OCI-LY7 (cell line): ENCODE results near the gene RNF152. TPM values are rescaled to one million over a fixed set of nuclear protein-coding genes. Genes with fewer than 3 reads are reported as not detected.

Source experiments
- BruUV-seq: library from RNA; stranded (reverse); fragments of 400-500 nt; replicated peaks from 2 replicates; lab custom pipeline; 2021; lab: Mats Ljungman, UMichigan
- CTCF ChIA-PET: fragments of 300-600 bp; sonication (Branson Sonifier 250); formaldehyde crosslinking; loops from one replicate; lab custom pipeline; 2022; ENCODE audit warnings: antibody characterized with exemption; ENCODE audit not compliant: unreplicated experiment; lab: Charles Lee
- POLR2A ChIA-PET: fragments of 300-600 bp; sonication (Branson Sonifier 250); formaldehyde crosslinking; loops from one replicate; lab custom pipeline; 2022; ENCODE audit warnings: antibody characterized with exemption; lab: Charles Lee
- DNase-seq: peaks from one replicate; pipeline ENCODE4 v3.0.0-alpha.2; 2015; ENCODE audit warnings: low spot score
- H2AFZ ChIP-seq: fragments of 200-600 bp; sonication (generic), shearing (Covaris generic); 2 replicates; pipeline ENCODE4 v1.6.1; 2014; ENCODE audit warnings: mild to moderate bottlenecking, antibody characterized with exemption, low read length, moderate library complexity
- H3K27ac ChIP-seq: fragments of 200-600 bp; sonication (generic); 2 replicates; pipeline ENCODE4 v1.5.1; 2014; ENCODE audit warnings: mixed run types, low read depth, mild to moderate bottlenecking, moderate library complexity, low read length, inconsistent platforms; ENCODE audit not compliant: poor library complexity, severe bottlenecking
- H3K36me3 ChIP-seq: fragments of 200-600 bp; sonication (generic); 2 replicates; pipeline ENCODE4 v1.6.1; 2014; ENCODE audit warnings: mild to moderate bottlenecking, antibody characterized with exemption, low read length, moderate library complexity, mixed read lengths; ENCODE audit not compliant: insufficient read depth
- H3K4me1 ChIP-seq: fragments of 200-600 bp; sonication (generic); 2 replicates; pipeline ENCODE4 v1.5.1; 2014; ENCODE audit warnings: mild to moderate bottlenecking, low read length; ENCODE audit not compliant: insufficient read depth, poor library complexity, severe bottlenecking
- H3K4me2 ChIP-seq: fragments of 200-600 bp; sonication (generic); 2 replicates; pipeline ENCODE4 v1.6.1; 2014; ENCODE audit warnings: mild to moderate bottlenecking, low read length
- H3K4me3 ChIP-seq: fragments of 200-600 bp; sonication (generic); 2 replicates; pipeline ENCODE4 v1.5.1; 2014; ENCODE audit warnings: mild to moderate bottlenecking, low read depth, low read length; ENCODE audit not compliant: poor library complexity, severe bottlenecking
- H3K79me2 ChIP-seq: fragments of 200-600 bp; sonication (generic); 2 replicates; pipeline ENCODE4 v1.6.1; 2016; ENCODE audit warnings: low read depth, mild to moderate bottlenecking, low read length, moderate library complexity, mixed read lengths; ENCODE audit not compliant: insufficient read depth
- H3K9me2 ChIP-seq: fragments of 200-600 bp; sonication (generic); 2 replicates; pipeline ENCODE4 v1.6.1; 2016; ENCODE audit warnings: mild to moderate bottlenecking, low read length, mixed read lengths; ENCODE audit not compliant: insufficient read depth
- H3K9me3 ChIP-seq: fragments of 200-600 bp; sonication (generic); 2 replicates; pipeline ENCODE4 v1.6.1; 2014; ENCODE audit warnings: mild to moderate bottlenecking, mixed run types, low read length, mixed read lengths
- H4K20me1 ChIP-seq: fragments of 200-600 bp; sonication (generic); 2 replicates; pipeline ENCODE4 v1.6.1; 2014; ENCODE audit warnings: mild to moderate bottlenecking, antibody characterized with exemption, low read length, moderate library complexity, mixed read lengths; ENCODE audit not compliant: insufficient read depth
- CTCF ChIP-seq: fragments of 200-600 bp; sonication (generic); conservative IDR thresholded peaks from 2 replicates; pipeline ENCODE4 v1.5.1; 2014; ENCODE audit warnings: mild to moderate bottlenecking, antibody characterized with exemption, low read length, moderate library complexity, mixed read lengths
- EZH2phosphoT487 ChIP-seq: fragments of 200-600 bp; sonication (generic); IDR thresholded peaks from 2 replicates; pipeline ENCODE4 v1.6.1; 2018; ENCODE audit warnings: low read depth, borderline replicate concordance, mild to moderate bottlenecking, mixed run types, antibody characterized with exemption, low read length, moderate library complexity, mixed read lengths
- intact Hi-C: fragments of 100-400 bp; cut with micrococcal nuclease; formaldehyde crosslinking; loops from one replicate; pipeline ENCODE4 v1.10.0; 2022; ENCODE audit not compliant: unreplicated experiment
- total RNA-seq, 2 experiments: library from RNA; depleted of rRNA in 1 of 2; stranded (reverse); fragments of >200 nt in 1 of 2; shearing (Covaris generic) in 1 of 2; gene quantifications; 2 replicates each; pipeline ENCODE4 v1.2.3, GENCODE V29; 2014 to 2022

Gene RNF152
- total RNA-seq, 2 experiments from 2014 or later, result not detected

GRCh38 chr18:61820882-61821281 is 71.9 kb downstream of the RNF152 start:
- ChIA-PET POLR2A (no interaction called here), CTCF (no interaction called here)
- H3K4me3 ChIP-seq, result no peak overlapping the region
- no peaks in the 10 kb centered on the region for H4K20me1 ChIP-seq
- H3K4me2 ChIP-seq, result no peak overlapping the region
- no peaks in the 10 kb centered on the region for H3K4me1 ChIP-seq
- intact Hi-C loops, result no loop called here
- no peak overlapping the region for H2AFZ ChIP-seq
- no peaks in the 10 kb centered on the region for H3K36me3 ChIP-seq
- TF ChIP-seq EZH2phosphoT487 (no peak), CTCF (no peak)
- H3K9me3 ChIP-seq, result no peaks in the 10 kb centered on the region
- no peak for DNase-seq
- H3K9me2 ChIP-seq, result no peaks in the 10 kb centered on the region
- no peaks in the 10 kb centered on the region for H3K79me2 ChIP-seq
- no TSS peak for BruUV-seq
- H3K27ac ChIP-seq, result no peak overlapping the region

GRCh38 chr18:61817086-61817485 is 75.7 kb downstream of the RNF152 start:
- ChIA-PET POLR2A (no interaction called here), CTCF (no interaction called here)
- no peak overlapping the region for H3K27ac ChIP-seq
- H2AFZ ChIP-seq, result no peak overlapping the region
- BruUV-seq, result no TSS peak
- no peaks in the 10 kb centered on the region for H3K36me3 ChIP-seq
- H3K4me2 ChIP-seq, result no peak overlapping the region
- H3K4me1 ChIP-seq, result no peaks in the 10 kb centered on the region
- TF ChIP-seq EZH2phosphoT487 (no peak), CTCF (no peak)
- no peak overlapping the region for H3K4me3 ChIP-seq
- no peaks in the 10 kb centered on the region for H4K20me1 ChIP-seq
- intact Hi-C loops, result no loop called here
- no peaks in the 10 kb centered on the region for H3K9me2 ChIP-seq
- no peaks in the 10 kb centered on the region for H3K9me3 ChIP-seq
- DNase-seq, result no peak
- H3K79me2 ChIP-seq, result no peaks in the 10 kb centered on the region

- TF ChIP-seq EZH2phosphoT487 (no peak), CTCF (no peak)
- H4K20me1 ChIP-seq, result no peaks in the 10 kb centered on the region
- H3K27ac ChIP-seq, result no peak overlapping the region
- H3K79me2 ChIP-seq, result no peaks in the 10 kb centered on the region
- no peaks in the 10 kb centered on the region for H3K4me1 ChIP-seq
- intact Hi-C loops, result no loop called here
- no peaks in the 10 kb centered on the region for H3K9me2 ChIP-seq
- ChIA-PET POLR2A (no interaction called here), CTCF (no interaction called here)
- no peak for DNase-seq
- no peaks in the 10 kb centered on the region for H3K36me3 ChIP-seq
- no TSS peak for BruUV-seq
- no peak overlapping the region for H3K4me2 ChIP-seq
- H3K9me3 ChIP-seq, result no peaks in the 10 kb centered on the region
- H3K4me3 ChIP-seq, result no peak overlapping the region
- H2AFZ ChIP-seq, result no peak overlapping the region
Observed at GRCh38 chr18:61815885-61816470, 76.8 kb downstream of the RNF152 start.
